HepG2 (cell line): ENCODE results near the gene FGD5. TPM values are rescaled to one million over a fixed set of nuclear protein-coding genes. Genes with fewer than 3 reads are reported as not detected.

Experiments used
- ATAC-seq: fragments of 200-7000 bp; cut with Tn5 transposase; 3 replicates; pipeline ENCODE4 v1.9.1; 2020; ENCODE audit warnings: mild to moderate bottlenecking, moderate library complexity
- BruUV-seq: library from RNA; stranded (reverse); fragments of 400-500 nt; replicated peaks from 2 replicates; lab custom pipeline; 2021; lab: Mats Ljungman, UMichigan
- CTCF ChIA-PET: fragments of 300-600 bp; formaldehyde crosslinking; extraction: SDS; loops from one replicate; lab custom pipeline; 2021; ENCODE audit warnings: low total read pairs, inconsistent platforms, low intra/inter-chr PET ratio; lab: Yijun Ruan, JAX
- POLR2A ChIA-PET: fragments of 350-600 bp; sonication (Branson Sonifier 250); formaldehyde crosslinking; loops from one replicate; lab custom pipeline; 2020; ENCODE audit warnings: antibody characterized with exemption, inconsistent platforms; lab: Yijun Ruan, JAX
- DNase-seq: peaks from one replicate; pipeline ENCODE4 v3.0.0-alpha.2; 2015; ENCODE audit warnings: low spot score
- FAIRE-seq: peaks from 3 replicates; lab custom pipeline; 2011; peaks lifted over from hg19 to GRCh38; lab: Jason Lieb, UNC
- H2AFZ ChIP-seq: one replicate; pipeline ENCODE4 v1.6.1; 2011; ENCODE audit warnings: low read length, inconsistent platforms
- H3K27ac ChIP-seq: fragments of 300-600 bp; 3 replicates; pipeline ENCODE4 v1.8.0; 2011; ENCODE audit warnings: mixed run types, mild to moderate bottlenecking, mixed read lengths, low read length, inconsistent platforms; ENCODE audit not compliant: insufficient read depth; ENCODE audit errors: extremely low read length
- H3K27me3 ChIP-seq, 2 experiments: fragments of 200-600 bp in 1 of 2; 2 replicates in 1 of 2; 3 replicates in 1 of 2; pipeline versions ENCODE4 v1.6.0 to v1.8.0; 2011; ENCODE audit warnings: low read length in 2 of 2, mild to moderate bottlenecking in 2 of 2, moderate library complexity in 2 of 2, inconsistent platforms in 1 of 2; ENCODE audit not compliant: insufficient read depth in 2 of 2, control insufficient read depth in 1 of 2
- H3K36me3 ChIP-seq, 2 experiments: fragments of 200-600 bp in 1 of 2; replicated peaks in 1 of 2; 2 replicates in 1 of 2; 3 replicates in 1 of 2; pipeline versions ENCODE4 v1.5.1 to v1.8.0; 2011; ENCODE audit warnings: low read length in 2 of 2, inconsistent platforms in 1 of 2; ENCODE audit not compliant: insufficient read depth in 2 of 2, control insufficient read depth in 1 of 2
- H3K4me1 ChIP-seq: 2 replicates; pipeline ENCODE4 v1.5.1; 2012; ENCODE audit warnings: low read length, inconsistent platforms; ENCODE audit not compliant: insufficient read depth
- H3K4me2 ChIP-seq: 2 replicates; pipeline ENCODE4 v1.6.0; 2011; ENCODE audit warnings: low read depth, low read length, inconsistent platforms
- H3K4me3 ChIP-seq, 3 experiments: fragments of 200-600 bp in 1 of 3; sonication (generic), shearing (Covaris generic) in 1 of 3; replicated peaks in 1 of 3; 2 replicates each; pipeline ENCODE4 v1.5.1; 2011 to 2016; ENCODE audit warnings: low read length in 3 of 3, inconsistent platforms in 2 of 3, low read depth in 2 of 3, mild to moderate bottlenecking in 2 of 3, control low read depth in 1 of 3, mixed read lengths in 1 of 3; ENCODE audit not compliant: insufficient read depth in 1 of 3
- H3K79me2 ChIP-seq: one replicate; pipeline ENCODE4 v1.6.1; 2011; ENCODE audit warnings: low read length, inconsistent platforms; ENCODE audit not compliant: insufficient read depth
- H3K9ac ChIP-seq: 2 replicates; pipeline ENCODE4 v1.6.0; 2011; ENCODE audit warnings: mild to moderate bottlenecking, low read depth, low read length, inconsistent platforms; ENCODE audit not compliant: insufficient read depth
- H3K9me3 ChIP-seq: 2 replicates; pipeline ENCODE4 v1.5.1; 2012; ENCODE audit warnings: mild to moderate bottlenecking, low read length
- H4K20me1 ChIP-seq: 2 replicates; pipeline ENCODE4 v1.6.0; 2011; ENCODE audit warnings: inconsistent platforms, mild to moderate bottlenecking, low read length, moderate library complexity; ENCODE audit not compliant: insufficient read depth
- HMG20A ChIP-seq: IDR thresholded peaks from 2 replicates; pipeline ENCODE4 v1.6.1; 2016; ENCODE audit warnings: borderline replicate concordance
- ISX ChIP-seq: sonication (generic); formaldehyde crosslinking; conservative IDR thresholded peaks from 2 replicates; pipeline ENCODE4 v1.5.0; 2020; ENCODE audit warnings: missing genetic modification reagents
- PHF21A ChIP-seq: sonication (generic); formaldehyde crosslinking; IDR thresholded peaks from 2 replicates; pipeline ENCODE4 v1.5.0; 2020; ENCODE audit warnings: mild to moderate bottlenecking, missing genetic modification reagents
- SALL2 ChIP-seq: sonication (generic); formaldehyde crosslinking; IDR thresholded peaks from 2 replicates; pipeline ENCODE4 v1.8.1; 2023; ENCODE audit warnings: mild to moderate bottlenecking, missing genetic modification reagents, inconsistent platforms
- ZNF207 ChIP-seq: fragments of 450-650 bp; IDR thresholded peaks from 2 replicates; pipeline ENCODE4 v1.6.1; 2016; ENCODE audit warnings: antibody characterized with exemption, borderline replicate concordance
- ZNF577 ChIP-seq: sonication (generic); formaldehyde crosslinking; IDR thresholded peaks from 2 replicates; pipeline ENCODE4 v1.4.0; 2020; ENCODE audit warnings: mild to moderate bottlenecking, low read depth, missing genetic modification reagents, borderline replicate concordance
- ZNF652 ChIP-seq: IDR thresholded peaks from 2 replicates; pipeline ENCODE4 v1.6.1; 2016; ENCODE audit warnings: low read depth, borderline replicate concordance
- ZNF772 ChIP-seq: sonication (generic); formaldehyde crosslinking; IDR thresholded peaks from 2 replicates; pipeline ENCODE4 v1.5.0; 2020; ENCODE audit warnings: mild to moderate bottlenecking, missing genetic modification reagents
- WGBS: methylation state at CpG from one replicate; pipeline ENCODE4 v1.1.6; 2017; ENCODE audit warnings: low lambda C conversion rate; 5-methylcytosine and 5-hydroxymethylcytosine counted together
- in situ Hi-C: cut with HindIII; loops from 2 replicates; pipeline ENCODE4 v1.10.0; 2017; ENCODE audit warnings: low pct_unique_long_range_greater_than_20kb; ENCODE audit not compliant: extremely low pct_ligation_motif_present
- intact Hi-C: fragments of 100-400 bp; cut with micrococcal nuclease; formaldehyde crosslinking; loops from one replicate; pipeline ENCODE4 v1.10.0; 2022; ENCODE audit not compliant: unreplicated experiment
- polyA plus RNA-seq, 8 experiments: library from polyadenylated mRNA; depleted of rRNA in 3 of 8; stranded (reverse) in 7 of 8; unstranded in 1 of 8; fragments of >200 nt; fragmentation: Illumina TruSeq in 4 of 8; extraction: Trizol in 4 of 8; gene quantifications; 2 replicates each; pipeline versions ENCODE4 v1.2.1 to v1.2.3, GENCODE V29; 2011 to 2016; ENCODE audit warnings: low read depth in 4 of 8, missing spikeins in 1 of 8, mixed read lengths in 1 of 8; ENCODE audit not compliant: insufficient read depth in 1 of 8
- total RNA-seq, 5 experiments: library from RNA; depleted of rRNA; stranded (reverse); fragments of >200 nt; fragmentation: Illumina TruSeq; extraction: Trizol; gene quantifications; 2 replicates each; pipeline ENCODE4 v1.2.3, GENCODE V29; 2016; ENCODE audit warnings: low read depth in 1 of 5
- TF ChIP-seq, protein P1 (sequence below): sonication (generic); formaldehyde crosslinking; IDR thresholded peaks from 2 replicates; pipeline ENCODE4; 2020; ENCODE audit warnings: missing genetic modification reagents, mild to moderate bottlenecking, borderline replicate concordance
- TF ChIP-seq, protein P2 (sequence below): sonication (generic); formaldehyde crosslinking; IDR thresholded peaks from 2 replicates; pipeline ENCODE4 v1.5.0; 2020; ENCODE audit warnings: mild to moderate bottlenecking, missing genetic modification reagents, borderline replicate concordance

Gene FGD5
- total and polyA plus RNA-seq, 2 of the 13 experiments (the other 11 are each of a cell fraction or from before 2014, with no cell fraction given): 0.17 TPM; not detected in 1

GRCh38 chr3:14810801-14811661, 7.7 kb upstream of the FGD5 start:
- H3K4me2 ChIP-seq: no peak overlapping the region
- CTCF ChIA-PET: no interaction called here
- TF ChIP-seq ZNF772 (CRISPR knock-in tag): no peak
- TF ChIP-seq, protein P1, sequence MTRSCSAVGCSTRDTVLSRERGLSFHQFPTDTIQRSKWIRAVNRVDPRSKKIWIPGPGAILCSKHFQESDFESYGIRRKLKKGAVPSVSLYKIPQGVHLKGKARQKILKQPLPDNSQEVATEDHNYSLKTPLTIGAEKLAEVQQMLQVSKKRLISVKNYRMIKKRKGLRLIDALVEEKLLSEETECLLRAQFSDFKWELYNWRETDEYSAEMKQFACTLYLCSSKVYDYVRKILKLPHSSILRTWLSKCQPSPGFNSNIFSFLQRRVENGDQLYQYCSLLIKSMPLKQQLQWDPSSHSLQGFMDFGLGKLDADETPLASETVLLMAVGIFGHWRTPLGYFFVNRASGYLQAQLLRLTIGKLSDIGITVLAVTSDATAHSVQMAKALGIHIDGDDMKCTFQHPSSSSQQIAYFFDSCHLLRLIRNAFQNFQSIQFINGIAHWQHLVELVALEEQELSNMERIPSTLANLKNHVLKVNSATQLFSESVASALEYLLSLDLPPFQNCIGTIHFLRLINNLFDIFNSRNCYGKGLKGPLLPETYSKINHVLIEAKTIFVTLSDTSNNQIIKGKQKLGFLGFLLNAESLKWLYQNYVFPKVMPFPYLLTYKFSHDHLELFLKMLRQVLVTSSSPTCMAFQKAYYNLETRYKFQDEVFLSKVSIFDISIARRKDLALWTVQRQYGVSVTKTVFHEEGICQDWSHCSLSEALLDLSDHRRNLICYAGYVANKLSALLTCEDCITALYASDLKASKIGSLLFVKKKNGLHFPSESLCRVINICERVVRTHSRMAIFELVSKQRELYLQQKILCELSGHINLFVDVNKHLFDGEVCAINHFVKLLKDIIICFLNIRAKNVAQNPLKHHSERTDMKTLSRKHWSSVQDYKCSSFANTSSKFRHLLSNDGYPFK (CRISPR knock-in tag): no peak
- no peak for TF ChIP-seq HMG20A (CRISPR knock-in tag)
- TF ChIP-seq PHF21A (CRISPR knock-in tag): no peak
- TF ChIP-seq ISX (CRISPR knock-in tag): no peak
- TF ChIP-seq ZNF207: no peak
- TF ChIP-seq ZNF577 (CRISPR knock-in tag): no peak
- TF ChIP-seq, protein P2, sequence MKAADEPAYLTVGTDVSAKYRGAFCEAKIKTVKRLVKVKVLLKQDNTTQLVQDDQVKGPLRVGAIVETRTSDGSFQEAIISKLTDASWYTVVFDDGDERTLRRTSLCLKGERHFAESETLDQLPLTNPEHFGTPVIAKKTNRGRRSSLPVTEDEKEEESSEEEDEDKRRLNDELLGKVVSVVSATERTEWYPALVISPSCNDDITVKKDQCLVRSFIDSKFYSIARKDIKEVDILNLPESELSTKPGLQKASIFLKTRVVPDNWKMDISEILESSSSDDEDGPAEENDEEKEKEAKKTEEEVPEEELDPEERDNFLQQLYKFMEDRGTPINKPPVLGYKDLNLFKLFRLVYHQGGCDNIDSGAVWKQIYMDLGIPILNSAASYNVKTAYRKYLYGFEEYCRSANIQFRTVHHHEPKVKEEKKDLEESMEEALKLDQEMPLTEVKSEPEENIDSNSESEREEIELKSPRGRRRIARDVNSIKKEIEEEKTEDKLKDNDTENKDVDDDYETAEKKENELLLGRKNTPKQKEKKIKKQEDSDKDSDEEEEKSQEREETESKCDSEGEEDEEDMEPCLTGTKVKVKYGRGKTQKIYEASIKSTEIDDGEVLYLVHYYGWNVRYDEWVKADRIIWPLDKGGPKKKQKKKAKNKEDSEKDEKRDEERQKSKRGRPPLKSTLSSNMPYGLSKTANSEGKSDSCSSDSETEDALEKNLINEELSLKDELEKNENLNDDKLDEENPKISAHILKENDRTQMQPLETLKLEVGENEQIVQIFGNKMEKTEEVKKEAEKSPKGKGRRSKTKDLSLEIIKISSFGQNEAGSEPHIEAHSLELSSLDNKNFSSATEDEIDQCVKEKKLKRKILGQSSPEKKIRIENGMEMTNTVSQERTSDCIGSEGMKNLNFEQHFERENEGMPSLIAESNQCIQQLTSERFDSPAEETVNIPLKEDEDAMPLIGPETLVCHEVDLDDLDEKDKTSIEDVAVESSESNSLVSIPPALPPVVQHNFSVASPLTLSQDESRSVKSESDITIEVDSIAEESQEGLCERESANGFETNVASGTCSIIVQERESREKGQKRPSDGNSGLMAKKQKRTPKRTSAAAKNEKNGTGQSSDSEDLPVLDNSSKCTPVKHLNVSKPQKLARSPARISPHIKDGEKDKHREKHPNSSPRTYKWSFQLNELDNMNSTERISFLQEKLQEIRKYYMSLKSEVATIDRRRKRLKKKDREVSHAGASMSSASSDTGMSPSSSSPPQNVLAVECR (CRISPR knock-in tag): no peak
- TF ChIP-seq SALL2 (CRISPR knock-in tag): no peak
- no peak for TF ChIP-seq ZNF652 (CRISPR knock-in tag)
- POLR2A ChIA-PET: interaction anchor here (0.9 kb wide), 1 partner anchor 9 kb away, joined by 3 read pairs; no protein-coding TSS in a partner anchor
- H3K9me3 ChIP-seq: no peaks in the 10 kb centered on the region
- no peaks in the 10 kb centered on the region for H3K4me1 ChIP-seq
- DNase-seq (no peak), ATAC-seq (no peak), FAIRE-seq (no peak)
- no peak overlapping the region for H3K9ac ChIP-seq
- no peaks in the 10 kb centered on the region for H3K79me2 ChIP-seq
- intact Hi-C loops (no loop called here), in situ Hi-C loops (no loop called here)
- H3K4me3 ChIP-seq: no peak overlapping the region
- no peaks in the 10 kb centered on the region for H3K36me3 ChIP-seq
- peaks cover 3 to 43% of the 10 kb centered on the region in 2 experiments; a peak in 4 of 5 replicates for H3K27me3 ChIP-seq
- no TSS peak for BruUV-seq
- no peak overlapping the region for H2AFZ ChIP-seq
- no peak overlapping the region for H3K27ac ChIP-seq
- no peaks in the 10 kb centered on the region for H4K20me1 ChIP-seq
- 43% methylated on average over 44 of the region's 78 CpGs for WGBS
